H1 (cell line): ENCODE results near the gene FLT1. TPM values are rescaled to one million over a fixed set of nuclear protein-coding genes. Genes with fewer than 3 reads are reported as not detected.

Source experiments
- CTCF ChIA-PET: fragments of 300-600 bp; sonication (Branson Sonifier 250); formaldehyde crosslinking; loops from one replicate; lab custom pipeline; 2021; ENCODE audit not compliant: partially characterized antibody; lab: Charles Lee
- POLR2A ChIA-PET: fragments of 300-600 bp; sonication (Branson Sonifier 250); formaldehyde crosslinking; loops from one replicate; lab custom pipeline; 2021; ENCODE audit warnings: inconsistent platforms; ENCODE audit not compliant: partially characterized antibody; lab: Charles Lee
- DNase-seq, 2 experiments: peaks; one replicate each; pipeline versions ENCODE4 v3.0.0 to v3.0.0-alpha.2; 2010 to 2022; ENCODE audit warnings: low spot score in 2 of 2, low read depth in 1 of 2, mixed read lengths in 1 of 2
- FAIRE-seq: peaks from 2 replicates; lab custom pipeline; 2011; peaks lifted over from hg19 to GRCh38; lab: Jason Lieb, UNC
- H2AFZ ChIP-seq: 2 replicates; pipeline ENCODE4 v1.8.1; 2012; ENCODE audit warnings: low read length, inconsistent platforms
- H2AK5ac ChIP-seq: 2 replicates; pipeline ENCODE4 v1.6.1; 2013; ENCODE audit warnings: low read depth, low read length
- H2BK120ac ChIP-seq: replicated peaks from 2 replicates; pipeline ENCODE3; 2013; ENCODE audit warnings: low read depth, low read length, inconsistent platforms
- H2BK12ac ChIP-seq: 2 replicates; pipeline ENCODE4 v1.6.1; 2013; ENCODE audit warnings: low read depth, low read length
- H2BK15ac ChIP-seq: 2 replicates; pipeline ENCODE4 v1.6.1; 2013; ENCODE audit warnings: low read length
- H2BK20ac ChIP-seq: 2 replicates; pipeline ENCODE4 v1.6.1; 2013; ENCODE audit warnings: low read length
- H2BK5ac ChIP-seq: 2 replicates; pipeline ENCODE4 v1.6.1; 2013; ENCODE audit warnings: low read depth, low read length
- H3K14ac ChIP-seq: 2 replicates; pipeline ENCODE4 v1.6.1; 2013; ENCODE audit warnings: inconsistent platforms; ENCODE audit not compliant: insufficient read length
- H3K18ac ChIP-seq: 2 replicates; pipeline ENCODE4 v1.6.1; 2013; ENCODE audit warnings: low read length; ENCODE audit errors: extremely low read depth
- H3K23ac ChIP-seq: 2 replicates; pipeline ENCODE4 v1.6.1; 2013; ENCODE audit warnings: inconsistent platforms; ENCODE audit not compliant: insufficient read length
- H3K23me2 ChIP-seq: 2 replicates; pipeline ENCODE4 v1.6.1; 2013; ENCODE audit warnings: low read depth, low read length
- H3K27ac ChIP-seq: 2 replicates; pipeline ENCODE4 v1.6.1; 2011; ENCODE audit warnings: low read depth, low read length, inconsistent platforms
- H3K27me3 ChIP-seq, 4 experiments: replicated peaks in 1 of 4; 1 replicate in 1 of 4; 2 replicates in 3 of 4; pipeline versions ENCODE4 v1.6.1 to v1.8.1; 2011 to 2013; ENCODE audit warnings: low read length in 3 of 4, mild to moderate bottlenecking in 3 of 4, inconsistent platforms in 2 of 4, mixed read lengths in 2 of 4, moderate library complexity in 1 of 4; ENCODE audit not compliant: control insufficient read depth in 3 of 4, insufficient read depth in 3 of 4; ENCODE audit errors: extremely low read depth in 1 of 4
- H3K36me3 ChIP-seq, 4 experiments: 2 replicates each; pipeline versions ENCODE4 v1.6.1 to v1.8.1; 2011 to 2013; ENCODE audit warnings: mild to moderate bottlenecking in 4 of 4, low read length in 3 of 4, moderate library complexity in 2 of 4, control low read depth in 1 of 4, inconsistent platforms in 1 of 4; ENCODE audit not compliant: insufficient read depth in 4 of 4, control insufficient read depth in 2 of 4
- H3K4ac ChIP-seq: replicated peaks from 2 replicates; pipeline ENCODE3; 2013; ENCODE audit warnings: low read length, low read depth, mixed read lengths, inconsistent platforms; ENCODE audit not compliant: insufficient read length
- H3K4me1 ChIP-seq, 4 experiments: replicated peaks in 1 of 4; 1 replicate in 1 of 4; 2 replicates in 3 of 4; pipeline versions ENCODE4 v1.6.1 to v1.8.1; 2011 to 2013; ENCODE audit warnings: low read length in 3 of 4, inconsistent platforms in 2 of 4, mixed read lengths in 1 of 4; ENCODE audit not compliant: insufficient read depth in 4 of 4, control insufficient read depth in 3 of 4
- H3K4me2 ChIP-seq, 2 experiments: 2 replicates each; pipeline versions ENCODE4 v1.6.1 to v1.8.1; 2011 to 2013; ENCODE audit warnings: low read depth in 2 of 2, low read length in 2 of 2, control low read depth in 1 of 2, inconsistent platforms in 1 of 2, mild to moderate bottlenecking in 1 of 2; ENCODE audit not compliant: insufficient read depth in 1 of 2
- H3K4me3 ChIP-seq, 4 experiments: fragments of 200-600, 300-600 bp in 1 of 4; sonication (generic), shearing (Covaris generic), sonication (Bioruptor Twin) in 1 of 4; 2 replicates each; pipeline versions ENCODE4 v1.5.1 to v1.8.1; 2011 to 2016; ENCODE audit warnings: low read length in 4 of 4, low read depth in 3 of 4, control low read depth in 2 of 4, inconsistent platforms in 2 of 4, mild to moderate bottlenecking in 2 of 4, mixed read lengths in 1 of 4, moderate library complexity in 1 of 4; ENCODE audit not compliant: insufficient read depth in 2 of 4; ENCODE audit errors: extremely low read depth in 1 of 4
- H3K56ac ChIP-seq: replicated peaks from 2 replicates; pipeline ENCODE3; 2013; ENCODE audit warnings: low read depth, mild to moderate bottlenecking, mixed read lengths, low read length, inconsistent platforms; ENCODE audit not compliant: insufficient read length
- H3K79me1 ChIP-seq: 2 replicates; pipeline ENCODE4 v1.6.1; 2013; ENCODE audit warnings: low read depth, low read length, control low read depth
- H3K79me2 ChIP-seq, 2 experiments: 2 replicates each; pipeline versions ENCODE4 v1.6.1 to v1.8.1; 2012 to 2013; ENCODE audit warnings: low read length in 2 of 2, mild to moderate bottlenecking in 2 of 2, inconsistent platforms in 1 of 2; ENCODE audit not compliant: insufficient read depth in 2 of 2, control insufficient read depth in 1 of 2
- H3K9ac ChIP-seq, 4 experiments: replicated peaks in 1 of 4; 1 replicate in 1 of 4; 2 replicates in 3 of 4; pipeline versions ENCODE4 v1.6.1 to v1.8.1; 2011 to 2013; ENCODE audit warnings: low read depth in 3 of 4, low read length in 3 of 4, control low read depth in 2 of 4, mild to moderate bottlenecking in 2 of 4, moderate library complexity in 2 of 4, inconsistent platforms in 1 of 4; ENCODE audit errors: extremely low read depth in 1 of 4
- H3K9me3 ChIP-seq, 2 experiments: 2 replicates each; pipeline versions ENCODE4 v1.6.1 to v1.8.1; 2012 to 2013; ENCODE audit warnings: mild to moderate bottlenecking in 2 of 2, moderate library complexity in 2 of 2, control low read depth in 1 of 2, inconsistent platforms in 1 of 2, low read depth in 1 of 2, low read length in 1 of 2, mixed read lengths in 1 of 2; ENCODE audit not compliant: insufficient read depth in 2 of 2
- H4K20me1 ChIP-seq, 2 experiments: replicated peaks in 1 of 2; 2 replicates each; pipeline versions ENCODE3 to v1.8.1; 2011 to 2013; ENCODE audit warnings: inconsistent platforms in 2 of 2, low read length in 2 of 2, mild to moderate bottlenecking in 1 of 2; ENCODE audit not compliant: insufficient read depth in 2 of 2, control insufficient read depth in 1 of 2
- H4K5ac ChIP-seq: 2 replicates; pipeline ENCODE4 v1.6.1; 2013; ENCODE audit warnings: low read length, low read depth, mixed read lengths, inconsistent platforms; ENCODE audit not compliant: insufficient read length
- H4K8ac ChIP-seq: 2 replicates; pipeline ENCODE4 v1.8.0; 2013; ENCODE audit warnings: mild to moderate bottlenecking, moderate library complexity, low read length, inconsistent platforms; ENCODE audit not compliant: insufficient read depth; ENCODE audit errors: extremely low read depth
- H4K91ac ChIP-seq: replicated peaks from 2 replicates; pipeline ENCODE3; 2013; ENCODE audit warnings: low read length, mixed read lengths, inconsistent platforms; ENCODE audit not compliant: insufficient read length
- FOSL1 ChIP-seq: IDR thresholded peaks from 2 replicates; pipeline ENCODE4 v1.6.1; 2011; ENCODE audit warnings: mild to moderate bottlenecking, low read depth, low read length, moderate library complexity; ENCODE audit not compliant: insufficient read depth
- TAF7 ChIP-seq: optimal IDR thresholded peaks from 2 replicates; pipeline ENCODE3; 2011; ENCODE audit warnings: low read depth, mild to moderate bottlenecking, inconsistent platforms, low read length, moderate library complexity, borderline replicate concordance
- WGBS, 2 experiments: shearing (Covaris generic) in 1 of 2; methylation state at CpG; one replicate each; pipeline versions ENCODE4 v1.1.6 to v1.1.7; 2013 to 2015; ENCODE audit warnings: low lambda C conversion rate in 2 of 2, mixed read lengths in 2 of 2, inconsistent platforms in 1 of 2, low coverage in 1 of 2, missing lambda C conversion rate in 1 of 2; ENCODE audit not compliant: insufficient replicate concordance in 2 of 2, insufficient coverage in 1 of 2, insufficient read length in 1 of 2; ENCODE audit errors: extremely low coverage in 1 of 2, missing lambda C conversion rate in 1 of 2; 5-methylcytosine and 5-hydroxymethylcytosine counted together
- polyA plus RNA-seq, 7 experiments: library from polyadenylated mRNA; depleted of rRNA in 3 of 7; stranded (reverse) in 5 of 7; unstranded in 2 of 7; fragments of >200 nt in 5 of 7; fragments of 200-250 nt in 2 of 7; gene quantifications; 1 replicate in 5 of 7; 2 replicates in 1 of 7; 4 replicates in 1 of 7; pipeline versions ENCODE4 v1.2.1 to v1.2.3, GENCODE V29; 2011 to 2013; ENCODE audit warnings: missing spikeins in 2 of 7, mixed read lengths in 2 of 7
- total RNA-seq: library from RNA; stranded (reverse); fragmentation: NEBNext Ultra II Directional; extraction: Animal tissue kit (Norgen Biotek cat#: 25700); gene quantifications from 2 replicates; pipeline ENCODE4 v1.2.1, GENCODE V29; 2021

FLT1 gene
- total and polyA plus RNA-seq, 2 of the 8 experiments (the other 6 are each of a cell fraction or from before 2014, with no cell fraction given) = 19.7 to 90.2 TPM

GRCh38 chr13:28299916-28300315 is 195.0 kb downstream of the FLT1 start:
- Histone ChIP-seq H2AK5ac (no peak overlapping the region), H2BK15ac (no peak overlapping the region; the same call in 1 of the 2 replicates), H3K36me3 (peaks cover 0 to 2% (median under 1%) of the 10 kb centered on the region in 4 experiments; a peak in 1 of 8 replicates), H4K20me1 (no peaks in the 10 kb centered on the region), H3K18ac (no peak overlapping the region), H3K79me2 (no peaks in the 10 kb centered on the region), H3K9me3 (no peaks in the 10 kb centered on the region), H3K9ac (no peak overlapping the region), H2AFZ (no peak overlapping the region), H3K79me1 (no peaks in the 10 kb centered on the region), H3K27ac (no peak overlapping the region), H3K23ac (no peak overlapping the region), H2BK12ac (no peak overlapping the region), H3K27me3 (no peaks in the 10 kb centered on the region), H4K8ac (no peak overlapping the region), H4K5ac (no peak overlapping the region), H3K23me2 (no peaks in the 10 kb centered on the region; the same call in 1 of the 2 replicates), H3K4ac (no peak overlapping the region), H3K4me1 (peaks cover 2 to 22% (median 19%) of the 10 kb centered on the region in 4 experiments; a peak in 6 of 7 replicates), H2BK20ac (no peak overlapping the region), H3K56ac (no peak overlapping the region), H2BK120ac (no peak overlapping the region), H3K4me2 (no peak overlapping the region), H3K4me3 (no peak overlapping the region), H3K14ac (no peak overlapping the region), H4K91ac (no peak overlapping the region), H2BK5ac (no peak overlapping the region)
- DNase-seq (no peak), FAIRE-seq (no peak)
- ChIA-PET CTCF (no interaction called here), POLR2A (no interaction called here)
- TF ChIP-seq FOSL1 = no peak
- TF ChIP-seq TAF7 = no peak
- 98% methylated on average over 2 of the region's 2 CpGs; no CpG with 5 or more reads in 1 of the 2 experiments for WGBS, 2 experiments
